ENCODE measurements around the gene ANXA10.

DNA sequence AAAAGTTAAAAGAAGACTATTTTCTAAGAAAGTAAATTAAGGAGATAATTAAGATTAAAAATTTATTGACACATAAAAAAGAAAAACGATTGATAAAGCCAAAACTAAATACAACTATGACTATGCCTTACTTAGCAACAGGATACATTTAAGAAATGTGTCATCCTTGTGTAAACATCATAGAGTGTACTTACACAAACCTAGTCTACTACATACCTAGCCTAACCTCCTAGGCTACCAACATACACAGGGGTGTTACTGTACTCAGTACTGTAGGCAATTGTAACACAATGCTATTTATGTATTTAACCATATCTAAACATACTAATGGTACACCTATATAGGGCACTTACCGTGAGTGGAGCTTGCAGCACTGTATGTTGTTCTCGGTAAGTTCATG lies 108.3 kb downstream of the ANXA10 start:
- TF ChIP-seq EZH2 (IDR thresholded peaks at IDR 0.05; ENCODE audit: low read depth, low read length, severe bottlenecking) (no peak), CREB1 (IDR thresholded peaks at IDR 0.05) (no peak), POLR2A (IDR thresholded peaks at IDR 0.05; ENCODE audit: control extremely low read depth in 1 of 2, low read depth in 2 of 2, low read length in 2 of 2) (no peak), POLR2AphosphoS5 (IDR thresholded peaks at IDR 0.05; ENCODE audit: low read depth, low read length) (no peak), PHF8 (conservative IDR thresholded peaks at IDR 0.05; ENCODE audit: low read depth, low read length) (no peak), MAFK (IDR thresholded peaks at IDR 0.05; ENCODE audit: low read depth, low read length) (no peak), SP2 (IDR thresholded peaks at IDR 0.05; ENCODE audit: low read length) (no peak), KDM1A (IDR thresholded peaks at IDR 0.05; ENCODE audit: borderline replicate concordance, low read length) (no peak)
- TF ChIP-seq, protein P1, sequence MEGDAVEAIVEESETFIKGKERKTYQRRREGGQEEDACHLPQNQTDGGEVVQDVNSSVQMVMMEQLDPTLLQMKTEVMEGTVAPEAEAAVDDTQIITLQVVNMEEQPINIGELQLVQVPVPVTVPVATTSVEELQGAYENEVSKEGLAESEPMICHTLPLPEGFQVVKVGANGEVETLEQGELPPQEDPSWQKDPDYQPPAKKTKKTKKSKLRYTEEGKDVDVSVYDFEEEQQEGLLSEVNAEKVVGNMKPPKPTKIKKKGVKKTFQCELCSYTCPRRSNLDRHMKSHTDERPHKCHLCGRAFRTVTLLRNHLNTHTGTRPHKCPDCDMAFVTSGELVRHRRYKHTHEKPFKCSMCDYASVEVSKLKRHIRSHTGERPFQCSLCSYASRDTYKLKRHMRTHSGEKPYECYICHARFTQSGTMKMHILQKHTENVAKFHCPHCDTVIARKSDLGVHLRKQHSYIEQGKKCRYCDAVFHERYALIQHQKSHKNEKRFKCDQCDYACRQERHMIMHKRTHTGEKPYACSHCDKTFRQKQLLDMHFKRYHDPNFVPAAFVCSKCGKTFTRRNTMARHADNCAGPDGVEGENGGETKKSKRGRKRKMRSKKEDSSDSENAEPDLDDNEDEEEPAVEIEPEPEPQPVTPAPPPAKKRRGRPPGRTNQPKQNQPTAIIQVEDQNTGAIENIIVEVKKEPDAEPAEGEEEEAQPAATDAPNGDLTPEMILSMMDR (IDR thresholded peaks at IDR 0.05; ENCODE audit: control extremely low read depth in 1 of 3, insufficient read depth in 1 of 3, low read depth in 1 of 3, low read length in 3 of 3) = no peak
- TF ChIP-seq, protein P2, sequence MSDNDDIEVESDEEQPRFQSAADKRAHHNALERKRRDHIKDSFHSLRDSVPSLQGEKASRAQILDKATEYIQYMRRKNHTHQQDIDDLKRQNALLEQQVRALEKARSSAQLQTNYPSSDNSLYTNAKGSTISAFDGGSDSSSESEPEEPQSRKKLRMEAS (IDR thresholded peaks at IDR 0.05) = no peak

Measured in H1 (cell line).